ENCODE measurements around the gene HECTD1.
"Not testable (repeated sequence)": the region's sequence is repeated elsewhere in the genome, so short reads cannot be mapped to it uniquely, and the experiment has no call there.

Gene HECTD1

DNA sequence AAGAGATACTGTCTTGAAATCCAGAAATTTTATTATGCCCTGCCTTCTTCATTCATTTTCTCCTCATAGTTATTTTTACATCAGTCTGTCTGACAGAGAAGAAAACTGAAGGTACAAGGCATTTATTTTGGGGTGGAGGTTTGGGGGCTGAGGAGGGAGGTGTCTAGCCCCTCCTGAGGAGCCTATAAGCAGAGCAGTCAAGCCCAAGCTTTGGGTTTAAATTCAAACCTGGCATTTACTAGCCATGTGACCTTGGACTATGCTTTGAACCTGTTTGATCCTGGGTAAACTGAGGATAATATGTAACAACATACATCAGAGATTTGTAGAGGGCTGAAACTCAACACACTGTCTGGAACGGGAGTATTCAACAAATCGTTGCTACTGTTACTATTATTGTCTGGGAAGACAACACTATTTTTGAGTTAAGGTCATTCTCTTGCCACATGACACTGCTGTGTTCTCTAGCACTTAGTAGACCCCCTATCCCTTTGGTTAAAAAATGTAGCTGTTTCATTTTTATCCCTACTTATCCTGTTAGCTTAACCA is 115.4 kb downstream of the HECTD1 start:
- DNase-seq (ENCODE audit: low read depth), result no peak

DNA sequence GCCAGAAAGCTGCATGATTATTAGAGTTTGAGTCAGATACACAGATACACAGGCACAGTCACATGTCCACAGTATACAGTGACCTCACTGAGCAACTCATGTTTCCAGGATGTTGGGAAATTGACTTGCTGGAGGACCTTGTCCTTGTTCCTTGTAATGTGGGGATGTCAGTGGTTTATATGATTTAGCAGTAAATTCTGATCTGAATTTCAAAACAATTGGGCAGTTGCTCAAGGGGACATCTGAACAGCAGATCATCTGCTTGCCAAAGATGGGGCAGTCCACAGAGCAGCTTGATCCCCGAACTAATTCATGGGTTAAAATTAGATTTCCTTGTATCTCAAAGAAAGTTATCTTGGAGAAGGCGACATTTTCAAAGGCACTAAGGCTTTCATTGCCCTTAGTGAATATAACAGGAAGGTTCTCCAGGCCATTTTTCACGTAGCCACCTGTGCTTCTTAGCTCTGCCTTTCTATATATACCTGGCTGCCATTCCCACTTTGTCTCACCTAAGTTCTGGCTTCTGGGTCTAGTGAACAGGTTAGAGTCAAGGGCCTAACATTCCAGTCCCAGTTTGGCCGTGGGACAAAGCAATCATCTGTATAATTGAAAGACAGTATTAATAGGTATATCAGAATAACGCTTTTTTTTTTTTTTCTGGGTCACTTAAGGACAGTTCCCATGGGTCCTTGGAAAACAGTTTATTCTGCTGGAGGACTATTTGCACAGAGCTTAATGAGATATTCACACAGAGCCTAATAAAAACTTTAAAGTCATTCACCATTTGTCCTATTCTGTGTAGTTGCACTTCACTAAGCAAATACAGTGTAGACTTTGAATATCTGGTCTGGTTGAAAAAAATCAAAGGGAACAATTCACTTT is 116.5 kb downstream of the HECTD1 start:
- DNase-seq (ENCODE audit: low read depth), result peak; percentile 92

DNA sequence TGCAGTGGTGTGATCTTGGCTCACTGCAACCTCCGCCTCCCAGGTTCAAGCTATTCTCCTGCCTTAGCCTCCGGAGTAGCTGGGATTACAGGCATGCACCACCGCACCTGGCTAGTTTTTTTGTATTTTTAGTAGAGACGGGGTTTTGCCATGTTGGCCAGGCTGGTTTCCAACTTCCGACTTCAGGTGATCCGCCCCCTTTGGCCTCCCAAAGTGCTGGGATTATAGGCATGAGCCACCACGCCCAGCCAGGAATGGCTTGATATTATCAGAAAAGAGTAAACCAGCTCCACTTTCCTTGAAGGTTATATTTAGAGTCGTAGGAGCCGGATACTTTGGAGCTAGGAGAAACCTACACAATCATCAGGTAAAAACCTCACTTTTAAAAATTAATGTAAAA is 121.1 kb downstream of the HECTD1 start:
- DNase-seq (ENCODE audit: low read depth), result not testable (repeated sequence)

DNA sequence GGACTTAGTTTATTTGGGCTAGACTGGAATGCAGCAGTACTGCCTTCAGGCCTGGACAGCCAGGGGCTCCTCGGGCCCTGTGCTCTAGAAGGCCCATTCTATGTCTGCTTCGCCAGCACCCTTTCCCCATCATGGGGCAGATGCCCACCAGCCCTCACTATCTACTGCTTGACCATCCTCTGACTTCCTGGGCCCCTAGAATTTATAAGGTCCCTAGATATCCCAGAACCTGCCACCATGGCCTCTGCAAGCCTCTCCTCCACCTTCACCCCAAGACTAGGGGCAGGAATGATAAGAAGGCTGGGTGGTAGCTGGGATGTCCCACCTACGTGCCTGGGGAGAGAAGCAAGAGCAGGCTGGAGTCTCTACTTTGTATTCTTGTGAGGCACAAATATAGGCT is 122.6 kb downstream of the HECTD1 start:
- no peak for DNase-seq (ENCODE audit: low read depth)

DNA sequence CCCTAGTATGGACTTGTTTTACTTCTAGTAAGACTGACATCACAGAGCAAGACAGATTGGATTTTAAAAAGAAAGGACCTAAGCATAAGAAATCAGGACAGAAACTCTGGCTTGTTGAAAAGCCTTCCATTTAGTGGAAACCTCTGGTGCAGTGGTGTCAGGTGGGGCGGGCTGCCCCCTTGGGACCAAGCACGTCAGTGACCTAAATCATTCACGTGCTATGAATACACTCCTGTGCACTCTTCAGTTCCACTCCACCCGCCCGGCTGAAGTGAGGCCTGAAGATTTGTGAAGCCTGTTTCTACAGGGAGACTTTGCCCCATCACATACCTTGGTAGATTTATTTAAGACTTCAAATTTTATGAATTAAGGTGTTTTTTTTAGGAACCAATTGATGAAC is 123.2 kb downstream of the HECTD1 start:
- DNase-seq (ENCODE audit: low read depth), result no peak

DNA sequence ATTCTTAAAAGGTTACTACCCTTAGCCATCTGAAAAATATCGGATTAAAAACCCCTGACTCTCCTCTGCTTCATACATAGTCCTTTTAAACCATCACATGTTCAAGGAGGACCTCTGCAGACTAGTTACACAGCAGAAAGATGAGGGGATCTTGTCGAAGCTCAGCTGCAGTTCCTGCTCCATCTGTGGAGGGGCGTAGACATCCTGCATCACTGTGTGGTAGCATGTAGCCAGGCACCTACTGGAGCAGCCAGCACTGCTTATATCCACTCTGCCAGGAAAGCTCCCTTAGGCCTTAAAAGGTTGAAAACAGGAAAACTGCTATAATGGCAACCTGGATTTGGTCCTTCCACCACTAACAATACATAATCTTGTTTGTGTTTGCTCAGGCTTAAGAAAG is 123.8 kb downstream of the HECTD1 start:
- no peak for DNase-seq (ENCODE audit: low read depth)

DNA sequence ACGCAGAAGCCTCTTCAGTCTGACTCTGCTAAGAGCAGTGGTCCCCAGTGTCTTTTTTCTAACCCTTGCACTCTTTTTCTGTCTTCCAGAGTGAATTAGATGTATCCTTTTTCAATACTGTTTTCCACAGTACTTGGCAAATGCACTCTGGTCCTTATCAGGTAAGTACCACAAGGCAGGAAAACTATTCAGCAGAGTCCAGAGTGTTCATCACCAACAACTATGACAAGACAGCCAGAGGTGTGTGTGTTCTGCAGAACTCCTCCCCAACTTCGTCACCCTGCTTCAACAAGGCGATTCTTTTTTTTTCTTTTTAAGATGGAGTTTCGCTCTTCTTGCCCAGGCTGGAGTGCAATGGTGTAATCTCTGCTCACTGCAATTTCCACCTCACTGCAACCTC is 127.1 kb downstream of the HECTD1 start:
- no peak for DNase-seq (ENCODE audit: low read depth)

DNA sequence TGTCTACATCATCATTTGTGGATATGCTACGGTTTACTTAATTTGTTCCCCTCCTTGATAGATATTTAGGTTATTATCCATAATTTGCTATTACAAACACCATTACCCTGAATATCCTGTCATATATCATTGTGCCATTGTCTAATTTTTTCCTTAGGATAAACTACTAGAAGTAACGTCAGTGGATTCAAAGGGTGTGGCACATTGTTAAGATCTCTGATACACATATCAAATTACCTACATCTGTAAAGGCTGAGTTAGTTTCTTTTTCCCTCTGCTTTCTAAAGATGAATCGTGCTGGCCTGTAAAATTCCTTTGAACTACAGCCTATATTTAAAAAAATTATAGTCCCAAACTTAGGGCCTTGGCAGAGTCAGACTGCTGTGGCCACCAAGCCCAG is 127.5 kb downstream of the HECTD1 start:
- DNase-seq (ENCODE audit: low read depth), result no peak

DNA sequence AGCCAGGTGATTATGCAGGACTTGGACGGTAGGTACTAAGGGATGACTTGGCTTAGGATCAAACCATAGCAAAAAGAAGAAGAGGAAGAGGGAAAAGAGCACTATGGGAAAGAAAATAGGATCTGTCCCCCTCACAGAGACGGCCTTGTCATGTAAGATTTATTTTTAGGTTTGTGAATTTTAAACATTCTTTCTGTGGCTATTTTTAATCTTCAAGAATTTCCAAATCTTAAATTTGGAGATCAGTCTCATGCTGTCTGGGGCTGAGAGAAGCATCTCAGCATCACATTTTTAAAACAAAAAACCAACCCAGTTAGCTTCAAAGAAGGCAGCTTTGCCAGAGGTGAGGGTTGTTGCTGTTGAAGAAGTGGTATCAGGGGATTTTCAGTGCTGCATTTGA is 128.8 kb downstream of the HECTD1 start:
- no peak for DNase-seq (ENCODE audit: low read depth)

DNA sequence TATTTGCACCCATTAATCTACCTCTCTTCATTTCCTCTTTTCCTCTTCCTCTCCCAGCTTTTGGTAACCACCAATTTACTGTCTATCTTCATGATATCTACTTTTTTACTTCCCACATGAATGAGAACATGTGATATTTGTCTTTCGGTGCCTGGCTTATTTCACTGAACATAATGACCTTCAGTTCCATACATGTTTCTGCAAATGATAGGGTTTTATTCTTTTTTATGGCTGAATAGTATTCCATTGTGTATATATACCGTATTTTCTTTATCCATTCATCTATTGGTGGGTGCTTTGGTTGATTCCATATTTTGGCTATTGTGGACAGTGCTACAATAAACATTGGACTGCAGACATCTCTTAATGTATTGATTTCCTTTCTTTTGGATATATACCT is 132.4 kb downstream of the HECTD1 start:
- no peak for DNase-seq (ENCODE audit: low read depth)

DNA sequence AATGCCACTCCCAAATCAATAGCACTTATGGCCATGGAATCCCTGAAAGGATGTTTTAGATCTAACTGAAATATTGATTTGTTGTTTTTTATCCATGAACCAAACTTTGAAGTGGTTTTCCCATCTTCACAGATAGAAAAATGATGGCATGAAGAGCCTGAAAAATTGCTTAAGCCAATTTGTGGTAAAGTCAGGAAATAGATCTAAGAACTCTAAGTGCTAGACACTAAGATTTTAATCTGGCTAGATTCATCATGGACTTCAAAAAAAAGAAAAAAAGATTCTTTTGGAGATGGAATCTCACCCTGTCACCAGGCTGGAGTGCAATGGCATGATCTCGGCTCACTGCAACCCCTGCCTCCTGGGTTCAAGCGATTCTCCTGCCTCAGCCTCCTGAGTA is 136.4 kb downstream of the HECTD1 start:
- DNase-seq (ENCODE audit: low read depth), result peak; percentile 21

DNA sequence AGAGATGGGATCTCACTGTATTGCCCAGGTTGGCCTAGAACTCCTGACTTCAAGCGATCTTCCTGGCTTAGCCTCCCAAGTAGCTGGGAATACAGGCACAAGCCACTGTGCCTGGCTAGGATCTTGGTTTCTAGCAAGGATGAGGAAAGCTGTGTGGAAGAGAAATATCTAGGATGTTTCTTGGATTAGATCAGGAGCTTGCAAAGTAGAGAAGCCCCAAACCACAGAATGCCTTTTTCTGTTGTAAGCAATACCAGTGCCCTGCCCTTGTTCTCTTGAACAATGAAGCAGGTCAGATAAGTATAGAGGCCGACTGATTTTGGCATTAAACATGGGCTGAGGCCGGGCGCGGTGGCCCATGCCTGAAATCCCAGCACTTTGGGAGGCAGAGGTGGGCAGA is 137.2 kb downstream of the HECTD1 start:
- DNase-seq (ENCODE audit: low read depth), result peak; percentile 90

DNA sequence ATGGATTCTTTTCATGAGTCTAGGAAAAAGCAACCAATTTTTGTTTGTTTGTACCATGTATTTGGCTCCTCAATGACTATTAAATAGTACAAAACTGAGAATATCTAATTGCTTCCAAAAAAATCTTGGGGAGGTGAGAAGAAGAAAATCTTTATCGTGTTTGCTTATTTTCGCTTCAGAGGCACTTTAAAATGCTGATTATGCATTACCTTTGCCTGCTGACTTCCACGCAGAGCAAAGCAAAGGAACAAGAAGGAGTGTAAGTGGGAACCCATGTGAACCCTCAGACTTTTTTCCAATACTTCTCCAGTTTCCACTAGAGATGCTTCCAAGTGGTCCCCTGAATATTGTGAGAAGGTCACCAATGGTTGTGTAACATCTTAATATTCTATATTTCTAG is 138.2 kb downstream of the HECTD1 start:
- DNase-seq (ENCODE audit: low read depth), result no peak

DNA sequence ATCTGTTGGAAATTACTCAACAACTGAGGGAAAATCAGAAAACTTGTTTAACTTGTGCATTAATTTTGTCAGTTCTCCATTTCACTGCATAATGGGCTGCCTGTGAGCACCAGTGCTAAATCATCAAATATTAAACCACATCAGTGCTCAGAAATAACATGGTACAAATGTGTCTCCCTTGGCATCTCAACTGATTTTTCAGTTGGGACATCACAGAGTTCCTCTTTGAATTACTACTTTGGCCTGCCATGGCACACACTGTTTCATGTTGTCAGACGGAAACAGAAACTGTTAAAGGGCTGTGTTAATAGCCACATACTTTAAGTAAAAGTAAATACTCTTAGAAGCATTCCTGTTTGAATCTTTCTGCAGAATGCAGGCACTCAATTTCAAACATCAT is 139.4 kb downstream of the HECTD1 start:
- DNase-seq (ENCODE audit: low read depth), result no peak

DNA sequence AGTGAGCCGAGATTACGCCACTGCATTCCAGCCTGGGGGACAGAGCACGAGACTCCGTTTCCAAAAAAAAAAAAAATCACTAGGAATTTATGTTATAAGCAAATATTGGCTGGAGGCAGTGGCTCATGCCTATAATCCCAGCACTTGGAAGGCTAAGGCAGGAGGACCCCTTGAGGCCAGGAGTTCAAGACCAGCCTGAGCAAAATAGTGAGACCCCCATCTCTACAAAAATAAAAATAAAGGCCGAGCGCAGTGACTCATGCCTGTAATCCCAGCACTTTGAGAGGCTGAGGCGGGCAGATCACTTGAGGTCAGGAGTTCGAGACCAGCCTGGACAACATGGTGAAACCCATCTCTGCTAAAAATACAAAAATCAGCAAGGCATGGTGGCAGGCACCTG is 144.7 kb downstream of the HECTD1 start:
- not testable (repeated sequence) for DNase-seq (ENCODE audit: low read depth)

DNA sequence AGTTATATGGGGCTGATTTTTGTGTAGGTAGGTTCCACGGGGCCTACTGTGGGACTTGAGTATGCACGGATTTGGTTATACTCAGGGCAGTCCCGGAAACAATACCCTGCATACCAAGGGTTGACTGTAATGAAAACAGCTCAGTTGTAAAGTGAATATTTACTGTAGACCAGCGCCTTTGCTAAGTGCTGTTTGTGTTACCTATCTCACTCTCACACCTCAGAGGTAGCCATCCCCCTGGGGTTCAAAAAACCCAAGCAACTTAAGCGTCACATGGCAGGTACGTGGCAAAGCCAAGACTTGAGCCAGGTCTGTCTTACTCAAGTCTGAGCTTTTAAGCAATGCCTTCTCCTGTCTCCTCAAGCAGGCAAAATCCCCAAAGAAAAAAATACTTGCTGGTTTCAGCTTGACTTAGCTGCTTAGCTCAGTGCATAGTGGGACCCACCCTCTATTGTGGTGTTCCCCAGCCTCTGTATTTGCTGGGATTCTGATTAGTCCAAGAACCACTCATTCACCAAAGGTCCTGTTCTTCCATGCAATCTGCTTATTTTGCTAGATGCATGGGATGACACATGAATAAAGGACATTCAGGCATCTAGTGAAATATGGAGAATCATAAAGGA is 147.2 kb downstream of the HECTD1 start:
- no peak for DNase-seq (ENCODE audit: low read depth)

DNA sequence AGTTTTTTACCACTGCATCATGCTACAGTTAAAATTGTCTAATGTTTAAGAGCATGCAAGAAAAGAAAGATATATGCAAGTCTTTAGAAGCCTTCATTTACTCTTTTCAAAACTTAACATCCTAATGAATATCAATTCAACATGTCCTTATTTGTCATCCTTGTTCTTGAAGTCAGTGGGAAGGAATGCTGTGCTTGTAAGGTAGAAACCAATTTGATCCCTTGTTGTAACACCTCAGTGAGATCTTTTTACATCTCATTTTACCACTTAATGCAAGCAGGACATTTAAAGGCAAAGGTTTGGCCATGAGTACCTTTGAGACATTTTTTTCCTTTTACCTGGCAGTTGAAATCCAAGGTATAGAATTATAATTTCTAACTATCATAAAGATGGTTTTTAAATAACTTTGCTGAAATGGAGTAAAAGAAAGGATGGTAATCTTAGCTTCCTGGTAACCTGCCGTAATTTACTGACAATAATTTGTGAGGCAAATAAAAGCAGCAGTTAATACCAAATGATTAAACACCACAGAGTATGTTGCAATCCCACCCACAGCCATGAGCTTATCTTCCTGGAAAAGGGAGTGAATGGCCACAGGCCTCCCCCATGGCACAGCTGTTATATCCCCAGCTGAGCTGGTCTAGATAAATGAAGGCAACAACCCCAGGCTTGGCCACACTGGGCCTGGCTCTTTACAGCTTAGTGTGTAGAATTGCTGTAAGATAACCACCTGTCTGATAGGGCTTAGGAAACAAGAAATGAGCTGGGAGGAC is 148.3 kb downstream of the HECTD1 start:
- peak; percentile 32 for DNase-seq (ENCODE audit: low read depth)

DNA sequence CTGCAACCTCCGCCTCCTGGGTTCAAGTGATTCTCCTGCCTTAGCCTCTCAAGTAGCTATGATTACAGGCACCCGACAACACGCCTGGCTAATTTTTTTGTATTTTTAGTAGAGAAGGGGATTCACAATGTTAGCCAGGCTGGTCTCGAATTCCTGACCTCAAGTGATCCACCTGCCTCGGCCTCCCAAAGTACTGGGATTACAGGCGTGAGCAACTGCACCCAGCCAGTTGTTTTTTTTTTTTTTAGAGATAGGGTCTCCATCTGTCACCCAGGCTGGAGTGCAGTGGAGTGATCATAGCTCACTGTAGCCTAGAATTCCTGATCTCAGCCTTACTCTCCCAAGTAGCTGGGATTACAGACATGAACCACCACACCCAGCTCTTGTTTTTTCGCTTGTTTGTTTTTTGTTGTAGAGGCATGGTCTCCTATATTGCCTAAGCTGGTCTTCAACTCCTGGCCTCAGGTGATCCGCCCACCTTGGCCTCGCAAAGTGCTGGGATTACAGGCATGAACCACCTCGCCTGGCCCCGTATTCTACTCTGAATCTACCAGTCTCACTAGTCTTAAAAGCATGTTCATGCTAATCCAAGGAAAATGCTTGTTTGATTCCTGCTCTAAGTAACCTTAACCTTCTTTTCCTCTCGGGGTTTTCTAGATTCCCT is 149.8 kb downstream of the HECTD1 start:
- no peak for DNase-seq (ENCODE audit: low read depth)

DNA sequence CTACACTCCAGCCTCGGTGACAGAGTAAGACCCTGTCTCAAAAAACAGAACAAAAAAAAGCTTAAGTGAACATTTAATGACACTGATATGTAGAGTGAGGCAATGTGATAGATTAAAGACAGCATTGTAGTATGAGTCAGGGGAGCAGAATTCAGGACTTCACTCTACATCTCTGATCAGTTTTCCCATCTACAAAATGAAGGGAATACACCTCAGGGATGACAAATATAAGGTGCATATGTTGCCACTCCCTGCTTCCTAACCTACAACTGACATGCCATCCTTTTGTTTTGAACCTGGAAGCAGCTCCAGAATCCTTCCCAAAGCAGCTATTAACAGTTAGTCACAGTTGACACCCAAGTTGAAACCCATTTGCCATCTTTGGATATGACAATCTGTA is 150.6 kb downstream of the HECTD1 start:
- no peak for DNase-seq (ENCODE audit: low read depth)

DNA sequence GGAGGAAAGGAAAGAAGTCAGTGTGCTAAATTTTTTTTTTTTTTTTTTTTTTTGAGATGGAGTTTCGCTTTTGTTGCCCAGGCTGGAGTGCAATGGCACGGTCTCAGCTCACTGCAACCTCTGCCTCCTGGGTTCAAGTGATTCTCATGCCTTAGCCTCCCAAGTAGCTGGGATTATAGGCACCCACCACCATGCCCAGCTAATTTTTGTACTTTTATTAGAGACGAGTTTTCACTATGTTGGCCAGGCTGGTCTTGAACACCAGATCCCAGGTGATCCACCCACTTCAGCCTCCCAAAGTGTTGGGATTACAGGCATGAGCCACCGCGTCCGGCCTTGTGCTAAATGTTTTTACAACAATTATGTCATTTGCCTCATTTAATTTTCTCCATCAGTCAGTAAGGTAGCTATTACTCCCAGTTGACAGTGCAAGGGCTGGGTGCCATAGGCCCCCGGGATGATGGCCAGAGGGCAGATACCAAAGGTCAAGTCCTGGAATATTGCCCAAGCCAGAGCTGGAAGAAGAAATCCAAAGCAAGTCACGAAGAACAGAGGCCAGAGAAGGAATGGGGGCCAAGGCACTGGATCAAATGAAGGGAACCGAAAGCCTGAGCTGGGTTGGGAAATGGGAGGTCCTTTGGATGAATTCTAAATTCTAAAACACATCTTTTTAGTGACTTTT is 154.5 kb downstream of the HECTD1 start:
- not testable (repeated sequence) for DNase-seq (ENCODE audit: low read depth)

DNA sequence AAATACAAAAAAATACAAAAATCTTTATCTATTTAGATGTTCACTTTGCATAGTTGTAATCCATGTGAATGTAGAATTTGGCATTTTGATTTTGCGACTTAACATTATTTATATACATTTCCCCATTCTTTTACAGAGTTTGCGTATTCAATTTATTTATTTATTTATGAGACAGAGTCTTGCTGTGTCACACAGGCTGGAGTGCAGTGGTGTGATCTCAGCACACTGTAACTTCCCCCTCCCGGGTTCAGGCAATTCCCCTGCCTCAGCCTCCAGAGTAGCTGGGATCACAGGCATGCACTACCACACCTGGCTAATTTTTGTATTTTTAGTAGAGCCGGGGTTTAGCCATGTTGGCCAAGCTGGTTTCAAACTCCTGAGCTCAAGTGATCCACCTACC is 156.1 kb downstream of the HECTD1 start:
- DNase-seq (ENCODE audit: low read depth), result no peak

DNA sequence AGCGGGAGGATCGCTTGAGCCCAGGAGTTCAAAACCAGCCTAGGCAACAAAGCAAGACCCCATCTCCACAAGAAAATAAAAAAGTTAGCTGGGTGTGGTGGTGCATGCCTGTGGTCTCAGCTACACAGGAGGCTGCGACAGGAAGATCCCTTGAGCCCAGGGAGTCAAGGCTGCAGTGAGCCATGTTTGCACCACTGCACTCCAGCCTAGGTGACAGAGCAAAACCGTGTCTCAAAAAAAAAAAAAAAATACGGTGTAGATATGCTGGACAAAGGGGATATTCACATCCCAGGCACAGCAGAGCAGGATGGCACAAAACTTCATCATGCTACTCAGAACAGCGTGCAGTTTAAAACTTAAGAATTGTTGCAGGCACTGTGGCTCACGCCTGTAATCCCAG is 156.6 kb downstream of the HECTD1 start:
- no peak for DNase-seq (ENCODE audit: low read depth)
